Thyroid gland (tissue), 4 donors: ENCODE measurements around the gene NOS1AP. TPM values are rescaled to one million over a fixed set of nuclear protein-coding genes. Genes with fewer than 3 reads are reported as not detected.
"Not testable (repeated sequence)": the region's sequence is repeated elsewhere in the genome, so short reads cannot be mapped to it uniquely, and the experiment has no call there.

Experiments
- DNase-seq, 2 donors: peaks; one replicate each; pipeline ENCODE4 v3.0.0-alpha.2; 2019
- H3K27ac ChIP-seq, 3 donors: fragments of 200-600 bp; sonication (generic); 1 replicate in 2 of 3; 2 replicates in 1 of 3; pipeline ENCODE4 v1.5.1; 2016 to 2019; ENCODE audit warnings: mild to moderate bottlenecking in 1 of 3, moderate library complexity in 1 of 3
- H3K27me3 ChIP-seq: fragments of 200-600 bp; sonication (generic); one replicate; pipeline ENCODE4 v1.5.1; 2019
- H3K36me3 ChIP-seq, 2 donors: fragments of 200-600 bp; sonication (generic); one replicate each; pipeline ENCODE4 v1.5.1; 2016 to 2019
- H3K4me1 ChIP-seq, 2 donors: fragments of 200-600 bp; sonication (generic); one replicate each; pipeline ENCODE4 v1.5.1; 2017 to 2019
- H3K4me3 ChIP-seq, 3 donors: fragments of 200-600 bp; sonication (generic); replicated peaks in 1 of 3; 1 replicate in 2 of 3; 2 replicates in 1 of 3; pipeline ENCODE4 v1.5.1; 2016; ENCODE audit warnings: mild to moderate bottlenecking in 1 of 3
- H3K9me3 ChIP-seq: fragments of 200-600 bp; sonication (generic); one replicate; pipeline ENCODE4 v1.5.1; 2017
- CTCF ChIP-seq, 6 experiments: fragments of 200-600 bp in 3 of 6; fragments of 450-650 bp in 3 of 6; sonication (generic) in 3 of 6; IDR thresholded peaks; one replicate each; pipeline ENCODE4 v1.5.1; 2016 to 2019; ENCODE audit warnings: antibody characterized with exemption in 6 of 6, mild to moderate bottlenecking in 2 of 6, inconsistent platforms in 1 of 6, moderate library complexity in 1 of 6
- POLR2A ChIP-seq, 2 donors: fragments of 450-650 bp; IDR thresholded peaks; one replicate each; pipeline ENCODE4 v1.6.1; 2017; ENCODE audit warnings: antibody characterized with exemption in 2 of 2, mild to moderate bottlenecking in 2 of 2, moderate library complexity in 1 of 2
- WGBS, 2 donors: methylation state at CpG; one replicate each; pipeline ENCODE4 v1.1.5; 2017; 5-methylcytosine and 5-hydroxymethylcytosine counted together
- intact Hi-C: fragments of 100-400 bp; cut with DNase I; formaldehyde crosslinking; loops from one replicate; pipeline ENCODE4 v1.15.1; 2023
- total RNA-seq, 4 donors: library from RNA; depleted of rRNA; stranded (reverse); fragments of >200 nt; gene quantifications; one replicate each; pipeline ENCODE4 v1.2.3, GENCODE V29; 2016

Gene NOS1AP
- total RNA-seq, 4 donors from 2014 or later = 0.40 to 2.2 (median 0.54) TPM

- no peak for DNase-seq
- Histone ChIP-seq H3K4me1 (no peaks in the 10 kb centered on the region), H3K4me3 (no peak overlapping the region), H3K27me3 (no peaks in the 10 kb centered on the region), H3K27ac (no peak overlapping the region), H3K36me3 (no peaks in the 10 kb centered on the region), H3K9me3 (no peaks in the 10 kb centered on the region)
- 92 to 97% methylated on average over 1 of the region's 1 CpG for WGBS, 2 donors
- intact Hi-C loops = no loop called here
- no peak for TF ChIP-seq POLR2A (IDR thresholded peaks at IDR 0.05)
Measured at GRCh38 chr1:162079030-162079429, 9.5 kb downstream of the NOS1AP start.

GRCh38 chr1:162080472-162081015, 11.1 kb downstream of the NOS1AP start:
- Histone ChIP-seq H3K9me3 (no peaks in the 10 kb centered on the region), H3K4me1 (no peaks in the 10 kb centered on the region), H3K4me3 (no peak overlapping the region), H3K36me3 (no peaks in the 10 kb centered on the region), H3K27me3 (no peaks in the 10 kb centered on the region), H3K27ac (no peak overlapping the region)
- intact Hi-C loops = no loop called here
- 75 to 77% methylated on average over 2 of the region's 2 CpGs for WGBS, 2 donors
- no peak for TF ChIP-seq CTCF (IDR thresholded peaks at IDR 0.05)
- no peak for TF ChIP-seq POLR2A (IDR thresholded peaks at IDR 0.05)
- DNase-seq = no peak

GRCh38 chr1:162081316-162081715, 11.8 kb downstream of the NOS1AP start:
- no peaks in the 10 kb centered on the region for H3K27me3 ChIP-seq
- no peak for DNase-seq
- 81 to 92% methylated on average over 1 of the region's 1 CpG for WGBS, 2 donors
- no peaks in the 10 kb centered on the region for H3K36me3 ChIP-seq
- TF ChIP-seq CTCF (IDR thresholded peaks at IDR 0.05) (no peak), POLR2A (IDR thresholded peaks at IDR 0.05) (no peak)
- intact Hi-C loops = no loop called here
- no peaks in the 10 kb centered on the region for H3K9me3 ChIP-seq
- H3K4me1 ChIP-seq = no peaks in the 10 kb centered on the region
- no peak overlapping the region for H3K4me3 ChIP-seq
- H3K27ac ChIP-seq = no peak overlapping the region

GRCh38 chr1:162082080-162082479, 12.6 kb downstream of the NOS1AP start:
- H3K27me3 ChIP-seq, H3K27ac ChIP-seq, DNase-seq, H3K9me3 ChIP-seq, intact Hi-C loops, H3K36me3 ChIP-seq, H3K4me3 ChIP-seq, H3K4me1 ChIP-seq: not testable (repeated sequence)
- 89 to 97% methylated on average over 2 of the region's 2 CpGs for WGBS, 2 donors

- H3K9me3 ChIP-seq = no peaks in the 10 kb centered on the region
- no peaks in the 10 kb centered on the region for H3K36me3 ChIP-seq
- TF ChIP-seq CTCF (IDR thresholded peaks at IDR 0.05) = no peak
- no peaks in the 10 kb centered on the region for H3K27me3 ChIP-seq
- WGBS, 2 donors = 96 to 98% methylated on average over 2 of the region's 2 CpGs
- no peak overlapping the region for H3K27ac ChIP-seq
- intact Hi-C loops = no loop called here
- no peak for DNase-seq
- no peak overlapping the region for H3K4me3 ChIP-seq
- peaks cover 0 to 7% of the 10 kb centered on the region in 2 donors for H3K4me1 ChIP-seq
Measured at GRCh38 chr1:162083273-162083672, 13.8 kb downstream of the NOS1AP start.

- H3K4me1 ChIP-seq = peaks cover 0 to 7% of the 10 kb centered on the region in 2 donors
- H3K4me3 ChIP-seq = no peak overlapping the region
- no peaks in the 10 kb centered on the region for H3K9me3 ChIP-seq
- no peaks in the 10 kb centered on the region for H3K27me3 ChIP-seq
- DNase-seq = no peak
- WGBS, 2 donors = 77 to 88% methylated on average over 3 of the region's 3 CpGs
- H3K36me3 ChIP-seq = no peaks in the 10 kb centered on the region
- intact Hi-C loops = no loop called here
- TF ChIP-seq CTCF (IDR thresholded peaks at IDR 0.05) = no peak
- no peak for TF ChIP-seq POLR2A (IDR thresholded peaks at IDR 0.05)
- no peak overlapping the region for H3K27ac ChIP-seq
Measured at GRCh38 chr1:162085991-162086390, 16.5 kb downstream of the NOS1AP start.
